Chondrocyte (in vitro differentiated cells): Measurements from ENCODE around the gene FHIT. TPM values are rescaled to one million over a fixed set of nuclear protein-coding genes. Genes with fewer than 3 reads are reported as not detected.

Experiments
- DNase-seq: peaks from one replicate; pipeline ENCODE4 v3.0.0; 2021; ENCODE audit warnings: mixed read lengths, low spot score
- H3K27ac Mint-ChIP-seq: one replicate; pipeline ENCODE4 v1.8.0; 2021; ENCODE audit warnings: mild to moderate bottlenecking, moderate library complexity, mixed read lengths; ENCODE audit not compliant: unreplicated experiment
- H3K27me3 Mint-ChIP-seq: 2 replicates; pipeline ENCODE4 v1.8.0; 2021; ENCODE audit warnings: low read depth, mixed read lengths
- H3K36me3 Mint-ChIP-seq: 2 replicates; pipeline ENCODE4 v1.8.0; 2021; ENCODE audit warnings: low read depth, mixed read lengths
- H3K4me1 Mint-ChIP-seq: 2 replicates; pipeline ENCODE4 v1.8.0; 2021; ENCODE audit warnings: low read depth, mild to moderate bottlenecking, mixed read lengths
- H3K4me3 Mint-ChIP-seq: one replicate; pipeline ENCODE4 v1.8.0; 2021; ENCODE audit warnings: mild to moderate bottlenecking, moderate library complexity, mixed read lengths; ENCODE audit not compliant: unreplicated experiment
- H3K9me3 Mint-ChIP-seq: 2 replicates; pipeline ENCODE4 v1.8.0; 2021; ENCODE audit warnings: low read depth, mixed read lengths
- total RNA-seq: library from RNA; stranded (reverse); gene quantifications from 3 replicates; pipeline ENCODE4 v1.2.1, GENCODE V29; 2021
- TF ChIP-seq, protein P1 (sequence below): fragments of 200-600 bp; sonication (generic); IDR thresholded peaks from 2 replicates; pipeline ENCODE4 v1.5.0; 2021; ENCODE audit warnings: antibody characterized with exemption, mild to moderate bottlenecking, moderate library complexity

Gene FHIT
- total RNA-seq, 1 donor from 2014 or later = 3.8 TPM

DNA sequence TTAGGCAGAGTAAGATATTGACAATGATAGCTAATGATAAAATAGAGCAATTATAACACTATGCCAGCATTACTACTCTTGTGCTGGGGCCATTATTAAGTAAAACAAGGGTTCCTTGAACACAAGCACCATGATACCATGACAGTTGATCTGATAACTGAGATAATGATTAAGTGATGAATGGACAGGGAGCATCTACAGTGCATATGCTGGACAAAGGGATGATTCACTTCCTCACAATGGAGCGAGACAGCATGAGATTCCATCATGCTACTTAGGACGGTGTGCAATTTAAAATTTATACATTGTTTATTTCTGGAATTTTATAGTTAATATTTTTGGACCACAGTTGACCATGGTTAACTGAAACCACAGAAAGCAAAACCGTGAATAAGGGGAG is 156.6 kb downstream of the FHIT start:
- no peak for DNase-seq
- no peak overlapping the region for H3K27ac Mint-ChIP-seq
- H3K4me3 Mint-ChIP-seq = no peak overlapping the region
- H3K27me3 Mint-ChIP-seq = no peaks in the 10 kb centered on the region
- H3K4me1 Mint-ChIP-seq = peaks cover 4% of the 10 kb centered on the region
- TF ChIP-seq, protein P1, sequence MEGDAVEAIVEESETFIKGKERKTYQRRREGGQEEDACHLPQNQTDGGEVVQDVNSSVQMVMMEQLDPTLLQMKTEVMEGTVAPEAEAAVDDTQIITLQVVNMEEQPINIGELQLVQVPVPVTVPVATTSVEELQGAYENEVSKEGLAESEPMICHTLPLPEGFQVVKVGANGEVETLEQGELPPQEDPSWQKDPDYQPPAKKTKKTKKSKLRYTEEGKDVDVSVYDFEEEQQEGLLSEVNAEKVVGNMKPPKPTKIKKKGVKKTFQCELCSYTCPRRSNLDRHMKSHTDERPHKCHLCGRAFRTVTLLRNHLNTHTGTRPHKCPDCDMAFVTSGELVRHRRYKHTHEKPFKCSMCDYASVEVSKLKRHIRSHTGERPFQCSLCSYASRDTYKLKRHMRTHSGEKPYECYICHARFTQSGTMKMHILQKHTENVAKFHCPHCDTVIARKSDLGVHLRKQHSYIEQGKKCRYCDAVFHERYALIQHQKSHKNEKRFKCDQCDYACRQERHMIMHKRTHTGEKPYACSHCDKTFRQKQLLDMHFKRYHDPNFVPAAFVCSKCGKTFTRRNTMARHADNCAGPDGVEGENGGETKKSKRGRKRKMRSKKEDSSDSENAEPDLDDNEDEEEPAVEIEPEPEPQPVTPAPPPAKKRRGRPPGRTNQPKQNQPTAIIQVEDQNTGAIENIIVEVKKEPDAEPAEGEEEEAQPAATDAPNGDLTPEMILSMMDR = no peak
- no peaks in the 10 kb centered on the region for H3K9me3 Mint-ChIP-seq
- no peaks in the 10 kb centered on the region for H3K36me3 Mint-ChIP-seq

DNA sequence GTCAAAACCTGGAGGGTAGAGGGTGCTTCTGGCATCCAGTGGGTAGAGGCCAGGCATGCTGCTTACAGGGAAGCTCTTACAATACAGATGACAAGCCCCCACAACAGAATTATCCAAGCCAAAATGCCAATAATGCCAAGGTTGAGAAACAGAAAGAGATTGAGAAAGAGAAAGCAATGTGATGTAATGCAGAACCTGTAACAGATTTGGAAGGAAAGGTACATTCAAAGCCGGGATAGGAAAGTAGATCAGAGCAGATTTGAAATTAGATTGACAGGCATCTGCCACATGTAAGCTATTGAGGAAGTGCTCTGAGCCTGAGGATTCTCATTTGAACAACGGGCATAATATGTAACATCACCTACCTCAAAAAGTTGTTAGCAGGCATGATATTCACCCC is 157.9 kb downstream of the FHIT start:
- Mint-ChIP-seq H3K4me3 (no peak overlapping the region), H3K4me1 (peaks cover 4% of the 10 kb centered on the region), H3K27ac (no peak overlapping the region), H3K36me3 (peaks cover 1% of the 10 kb centered on the region), H3K27me3 (no peaks in the 10 kb centered on the region), H3K9me3 (no peaks in the 10 kb centered on the region)
- TF ChIP-seq, protein P1 = no peak
- no peak for DNase-seq

DNA sequence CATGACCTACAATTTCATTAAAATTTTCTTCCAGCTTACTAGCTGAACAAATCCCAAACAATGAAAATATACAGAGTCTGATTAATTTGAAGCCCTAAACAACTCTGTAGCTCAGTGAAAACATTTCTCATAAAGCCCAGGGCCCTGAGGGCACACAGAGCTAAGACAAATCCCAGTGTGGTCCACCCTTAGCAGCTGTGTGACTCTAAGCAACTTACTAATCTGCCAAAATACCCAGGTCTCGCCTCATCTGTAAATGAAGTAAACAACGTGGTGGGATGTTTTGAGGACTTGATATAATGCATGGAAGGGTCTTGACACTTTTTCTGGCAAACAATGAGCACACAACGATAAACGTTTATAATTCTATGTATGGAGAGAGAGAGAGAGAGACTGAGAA is 158.4 kb downstream of the FHIT start:
- peaks cover 1% of the 10 kb centered on the region for H3K36me3 Mint-ChIP-seq
- DNase-seq = no peak
- H3K4me1 Mint-ChIP-seq = peaks cover 4% of the 10 kb centered on the region
- H3K27me3 Mint-ChIP-seq = no peaks in the 10 kb centered on the region
- TF ChIP-seq, protein P1 = no peak
- no peak overlapping the region for H3K4me3 Mint-ChIP-seq
- no peak overlapping the region for H3K27ac Mint-ChIP-seq
- no peaks in the 10 kb centered on the region for H3K9me3 Mint-ChIP-seq

DNA sequence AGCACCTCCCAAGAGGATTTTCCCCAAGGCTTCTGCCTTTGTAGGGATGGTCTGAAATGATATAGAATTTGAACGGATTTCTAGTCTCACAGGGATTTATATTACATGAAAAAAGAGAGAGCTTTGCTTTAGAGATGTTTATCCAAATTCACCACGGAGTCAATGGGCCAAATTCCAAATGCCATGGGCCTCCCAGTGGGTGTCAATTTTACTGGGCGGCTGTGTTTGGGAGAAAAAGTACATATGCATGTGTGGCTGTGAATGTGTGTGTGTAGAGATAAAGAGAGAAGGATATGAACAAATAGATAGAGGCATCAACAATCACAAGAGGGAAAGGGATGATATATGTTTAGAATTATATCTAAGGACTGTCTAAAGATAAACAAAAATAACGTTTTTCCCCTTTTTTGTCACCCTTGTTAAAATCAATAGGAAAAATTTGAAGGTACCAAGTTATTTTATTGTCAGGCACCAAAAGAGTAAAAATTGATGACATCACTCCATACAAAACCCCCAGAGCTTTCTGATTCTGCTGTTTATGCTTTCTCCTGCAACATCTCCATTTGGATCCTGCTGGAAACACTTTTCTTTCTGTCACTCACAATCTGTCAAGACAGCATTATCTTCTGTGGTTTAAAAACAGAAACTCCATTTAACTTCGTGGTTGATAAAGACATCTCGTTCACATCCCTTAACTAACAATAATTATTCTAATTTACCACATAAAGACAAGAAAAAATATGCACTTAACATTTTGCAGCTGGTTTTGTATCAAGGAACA is 160.7 kb downstream of the FHIT start:
- Mint-ChIP-seq H3K36me3 (peaks cover 1% of the 10 kb centered on the region), H3K27me3 (peaks cover 4% of the 10 kb centered on the region), H3K4me3 (no peak overlapping the region), H3K27ac (no peak overlapping the region), H3K9me3 (no peaks in the 10 kb centered on the region), H3K4me1 (peaks cover 4% of the 10 kb centered on the region)
- TF ChIP-seq, protein P1 = no peak
- DNase-seq = no peak

DNA sequence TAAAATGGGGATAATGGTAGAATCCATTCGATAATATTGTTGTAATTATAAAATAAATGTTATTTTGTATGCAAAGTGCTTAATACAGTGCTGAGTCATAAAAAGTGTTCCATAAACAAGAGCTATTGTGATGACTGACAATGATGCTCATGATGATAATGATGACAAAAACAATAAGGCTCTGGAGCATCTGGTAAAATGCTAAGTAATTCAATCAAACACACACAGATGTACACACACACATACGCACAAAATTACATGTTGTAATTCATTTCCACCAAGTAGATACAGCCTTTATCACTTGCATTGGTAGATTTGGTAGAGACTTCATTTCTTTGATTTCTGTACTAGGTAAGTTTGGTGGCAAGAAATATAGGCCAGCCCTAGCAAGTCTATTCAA is 163.8 kb downstream of the FHIT start:
- no peak for DNase-seq
- H3K36me3 Mint-ChIP-seq = peaks cover 1% of the 10 kb centered on the region
- TF ChIP-seq, protein P1 = no peak
- H3K27me3 Mint-ChIP-seq = peaks cover 4% of the 10 kb centered on the region
- peaks cover 2% of the 10 kb centered on the region for H3K9me3 Mint-ChIP-seq
- no peak overlapping the region for H3K27ac Mint-ChIP-seq
- no peak overlapping the region for H3K4me3 Mint-ChIP-seq
- peaks cover 4% of the 10 kb centered on the region for H3K4me1 Mint-ChIP-seq
